T follicular helper cell (primary cell): ENCODE data around the gene TCEAL8.
A peak's percentile ranks its signal among the peaks of the same experiment; 100 is the strongest.

Experiments used
- DNase-seq: peaks from one replicate; pipeline ENCODE4 v3.0.0-alpha.2; 2020; ENCODE audit warnings: low read depth

Gene TCEAL8

DNA sequence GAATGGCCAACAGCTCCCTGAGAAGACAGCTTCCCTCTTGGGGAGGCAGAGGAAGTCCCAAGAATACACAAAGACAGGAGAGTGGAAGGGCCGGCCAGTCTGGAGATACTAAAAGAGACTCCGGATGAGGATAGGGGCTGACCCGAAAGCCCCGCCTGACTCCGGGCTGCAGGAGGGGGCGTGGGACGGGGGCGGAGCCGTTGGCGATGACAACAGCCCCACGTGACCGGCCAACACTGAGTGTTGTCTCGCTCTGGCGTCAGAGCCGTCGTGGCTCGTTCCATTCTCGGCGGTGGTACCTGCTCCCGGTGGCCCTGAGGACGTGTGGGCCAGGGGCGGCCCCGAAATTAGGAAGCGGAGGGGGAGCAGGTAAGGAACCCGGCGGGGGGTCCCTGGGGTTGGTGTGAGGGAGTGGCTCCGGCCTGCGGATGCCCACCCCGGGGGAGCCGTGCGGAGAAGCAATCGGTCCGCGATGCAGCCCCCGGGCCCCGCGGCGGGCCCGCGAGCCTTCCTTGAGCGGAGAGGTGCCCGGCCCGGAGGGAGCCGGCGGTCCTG is 40.0 kb downstream of the TCEAL8 start, which contains the start of gene BEX4:
BEX4 (plus strand) TSS at position 239 of the 555 bp plus-strand sequence. CDS start 1,046 bp downstream, outside the sequence.
- peak; percentile 76 for DNase-seq

DNA sequence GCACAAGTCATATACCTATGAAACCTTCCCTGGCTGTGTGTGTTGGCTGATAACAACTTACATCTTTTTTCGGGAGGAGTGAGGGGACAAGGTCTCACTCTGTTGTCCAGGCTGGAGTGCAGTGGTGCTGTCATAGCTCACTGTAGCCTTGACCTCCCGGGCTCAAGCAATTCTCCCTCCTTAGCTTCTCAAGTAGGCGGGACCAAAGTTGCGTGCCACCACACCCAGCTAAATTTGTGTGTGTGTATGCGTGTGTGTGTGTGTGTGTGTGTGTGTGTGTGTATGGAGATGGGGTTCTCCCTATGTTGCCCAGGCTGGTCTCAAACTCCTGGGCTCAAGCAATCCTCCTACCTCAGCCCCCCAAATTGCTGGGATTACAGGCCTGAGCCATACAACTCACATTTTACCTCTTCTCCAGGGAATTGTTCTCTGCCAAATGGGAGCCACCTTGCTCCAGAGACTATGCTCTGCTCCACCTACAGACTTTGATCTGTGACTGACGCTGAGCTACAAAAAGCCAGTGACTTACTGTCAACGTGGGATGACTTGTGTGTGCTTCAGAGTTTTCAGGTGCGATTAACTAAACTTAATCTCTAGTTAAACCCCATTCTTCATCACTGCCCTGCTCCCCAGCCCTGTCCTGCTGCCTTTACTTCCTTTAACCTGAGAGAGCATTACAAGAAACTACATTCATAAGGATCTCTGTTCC is 42.1 kb downstream of the TCEAL8 start:
- no peak for DNase-seq

DNA sequence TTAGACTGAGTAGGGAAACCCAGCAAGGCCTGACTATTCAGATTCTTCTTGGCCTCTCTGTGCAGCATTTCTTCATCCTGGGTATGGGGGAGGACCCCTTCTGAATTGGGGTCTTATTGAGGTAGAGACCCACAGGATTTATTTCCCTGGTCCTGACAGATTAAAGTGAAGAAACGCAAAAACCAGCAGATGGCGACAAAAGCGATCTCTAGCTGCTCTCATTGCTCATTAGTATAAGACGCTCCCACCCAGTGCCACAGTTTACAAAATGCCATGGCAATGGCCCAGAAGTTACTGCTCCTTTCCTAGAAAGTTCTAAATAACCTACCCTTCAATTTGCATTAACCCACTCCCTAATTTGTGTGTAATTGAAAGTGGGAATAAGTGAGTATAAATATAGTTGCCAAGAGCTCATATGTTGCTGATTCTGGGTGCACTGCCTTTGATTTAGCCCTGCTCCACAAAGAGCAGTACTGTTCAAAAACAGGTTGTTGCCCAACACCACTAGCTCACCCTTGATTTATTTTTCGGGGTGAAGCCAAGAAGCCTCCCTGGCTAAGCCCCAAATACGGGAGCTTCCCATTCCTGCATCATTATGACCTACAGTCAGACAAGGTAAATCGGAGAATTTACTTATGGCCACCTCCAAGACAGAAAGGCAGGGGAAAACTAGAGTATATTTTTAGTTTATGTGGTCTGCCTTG is 43.8 kb downstream of the TCEAL8 start:
- peak; percentile 20 for DNase-seq

DNA sequence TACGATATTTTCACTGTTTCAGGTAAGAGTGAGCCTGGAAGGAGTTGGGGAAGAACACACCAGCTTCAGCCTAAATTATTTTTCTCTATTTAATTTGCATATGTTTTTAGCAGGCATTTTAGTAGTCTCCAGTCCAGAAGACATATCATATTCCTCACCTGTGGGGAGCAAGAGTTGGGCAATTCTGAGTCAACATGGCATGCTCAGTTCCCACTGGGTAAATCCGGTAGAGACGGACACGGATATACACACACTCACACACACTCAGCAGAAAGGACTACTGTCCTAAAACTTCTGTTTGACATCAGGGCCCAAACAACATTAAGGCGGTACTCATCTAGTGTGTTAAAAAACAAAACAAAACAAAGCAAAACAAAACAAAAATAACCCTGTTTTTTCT is 44.9 kb downstream of the TCEAL8 start:
- DNase-seq, result no peak
